Measurements from ENCODE around the gene MCHR2.

Gene MCHR2

GRCh38 chr6:99905209-99906106, 88.6 kb downstream of the MCHR2 start:
- DNase-seq (ENCODE audit: low read depth) = peak; percentile 64

- DNase-seq (ENCODE audit: low read depth) = no peak
Observed at GRCh38 chr6:99901596-99902384, 92.2 kb downstream of the MCHR2 start.

GRCh38 chr6:99894815-99895214, 99.2 kb downstream of the MCHR2 start:
- DNase-seq (ENCODE audit: low read depth) = no peak

- DNase-seq (ENCODE audit: low read depth) = no peak
Observed at GRCh38 chr6:99887066-99887465, 107.0 kb downstream of the MCHR2 start.

- DNase-seq (ENCODE audit: low read depth) = no peak
Observed at GRCh38 chr6:99885051-99885450, 109.0 kb downstream of the MCHR2 start.

GRCh38 chr6:99882128-99882702, 111.8 kb downstream of the MCHR2 start:
- DNase-seq (ENCODE audit: low read depth) = no peak

GRCh38 chr6:99879431-99879830, 114.6 kb downstream of the MCHR2 start:
- DNase-seq (ENCODE audit: low read depth) = no peak

- no peak for DNase-seq (ENCODE audit: low read depth)
Observed at GRCh38 chr6:99875068-99875467, 119.0 kb downstream of the MCHR2 start.

- DNase-seq (ENCODE audit: low read depth) = no peak
Observed at GRCh38 chr6:99873084-99873483, 120.9 kb downstream of the MCHR2 start.

GRCh38 chr6:99871641-99872040, 122.4 kb downstream of the MCHR2 start:
- no peak for DNase-seq (ENCODE audit: low read depth)
